H9 (cell line): ENCODE data around the gene TLX2. TPM values are rescaled to one million over a fixed set of nuclear protein-coding genes. Genes with fewer than 3 reads are reported as not detected.

Experiments
- DNase-seq: peaks from one replicate; pipeline ENCODE4 v3.0.0-alpha.2; 2017
- H2AFZ ChIP-seq: one replicate; pipeline ENCODE4 v1.6.1; 2013; ENCODE audit warnings: mild to moderate bottlenecking, low read length, control low read depth, moderate library complexity
- H2AK5ac ChIP-seq: 2 replicates; pipeline ENCODE4 v1.6.1; 2013; ENCODE audit warnings: low read length, control low read depth, mixed read lengths; ENCODE audit not compliant: insufficient read length
- H2BK120ac ChIP-seq: one replicate; pipeline ENCODE4 v1.6.1; 2013; ENCODE audit warnings: low read depth, mild to moderate bottlenecking, low read length, control low read depth, inconsistent platforms; ENCODE audit not compliant: poor library complexity, severe bottlenecking
- H2BK12ac ChIP-seq: 2 replicates; pipeline ENCODE4 v1.6.1; 2013; ENCODE audit warnings: low read length, control low read depth, mixed read lengths, low read depth; ENCODE audit not compliant: insufficient read length
- H2BK15ac ChIP-seq: 2 replicates; pipeline ENCODE4 v1.6.1; 2013; ENCODE audit warnings: low read depth, low read length, control low read depth
- H2BK20ac ChIP-seq: one replicate; pipeline ENCODE4 v1.6.1; 2013; ENCODE audit warnings: low read depth, mild to moderate bottlenecking, low read length, control low read depth, inconsistent platforms; ENCODE audit not compliant: poor library complexity, severe bottlenecking
- H2BK5ac ChIP-seq: 2 replicates; pipeline ENCODE4 v1.6.1; 2013; ENCODE audit warnings: low read length, control low read depth, mixed read lengths; ENCODE audit not compliant: insufficient read length
- H3K14ac ChIP-seq: 2 replicates; pipeline ENCODE4 v1.6.1; 2013; ENCODE audit warnings: low read length, control low read depth; ENCODE audit not compliant: insufficient read depth
- H3K18ac ChIP-seq: 2 replicates; pipeline ENCODE4 v1.6.1; 2013; ENCODE audit warnings: low read depth, mild to moderate bottlenecking, mixed read lengths, low read length, control low read depth; ENCODE audit not compliant: insufficient read length
- H3K23ac ChIP-seq: 2 replicates; pipeline ENCODE4 v1.6.1; 2013; ENCODE audit warnings: low read length, control low read depth, mixed read lengths, low read depth; ENCODE audit not compliant: insufficient read length
- H3K23me2 ChIP-seq: 2 replicates; pipeline ENCODE4 v1.6.1; 2013; ENCODE audit warnings: low read depth, mild to moderate bottlenecking, mixed read lengths, low read length, control low read depth; ENCODE audit not compliant: insufficient read length, poor library complexity, severe bottlenecking
- H3K27ac ChIP-seq: 2 replicates; pipeline ENCODE4 v1.5.1; 2013; ENCODE audit warnings: low read length, control low read depth, mixed read lengths, low read depth; ENCODE audit not compliant: insufficient read length
- H3K27me3 ChIP-seq: 2 replicates; pipeline ENCODE4 v1.6.1; 2013; ENCODE audit warnings: low read length, control low read depth, inconsistent platforms; ENCODE audit not compliant: insufficient read depth
- H3K4ac ChIP-seq: 2 replicates; pipeline ENCODE4 v1.6.1; 2013; ENCODE audit warnings: low read depth, mild to moderate bottlenecking, control low read depth, inconsistent platforms, low read length, moderate library complexity
- H3K4me1 ChIP-seq: 2 replicates; pipeline ENCODE4 v1.6.1; 2013; ENCODE audit warnings: low read length, control low read depth, inconsistent platforms; ENCODE audit not compliant: insufficient read depth
- H3K4me2 ChIP-seq: 2 replicates; pipeline ENCODE4 v1.6.1; 2013; ENCODE audit warnings: low read length, control low read depth, mixed read lengths; ENCODE audit not compliant: insufficient read length, insufficient read depth
- H3K56ac ChIP-seq: 2 replicates; pipeline ENCODE4 v1.6.1; 2013; ENCODE audit warnings: low read depth, mild to moderate bottlenecking, mixed read lengths, low read length, control low read depth; ENCODE audit not compliant: insufficient read length
- H3K79me1 ChIP-seq: 2 replicates; pipeline ENCODE4 v1.6.1; 2013; ENCODE audit warnings: low read depth, mild to moderate bottlenecking, moderate library complexity, low read length, control low read depth, inconsistent platforms; ENCODE audit not compliant: insufficient read depth, poor library complexity, severe bottlenecking
- H3K79me2 ChIP-seq: 2 replicates; pipeline ENCODE4 v1.6.1; 2013; ENCODE audit warnings: low read length, control low read depth, inconsistent platforms; ENCODE audit not compliant: insufficient read depth
- H3K9ac ChIP-seq: 2 replicates; pipeline ENCODE4 v1.6.1; 2013; ENCODE audit warnings: low read length, control low read depth, mixed read lengths; ENCODE audit not compliant: insufficient read length; ENCODE audit errors: extremely low read depth
- H3K9me3 ChIP-seq: one replicate; pipeline ENCODE4 v1.6.1; 2013; ENCODE audit warnings: low read depth, low read length, inconsistent platforms; ENCODE audit not compliant: control insufficient read depth
- H3T11ph ChIP-seq: one replicate; pipeline ENCODE4 v1.6.1; 2013; ENCODE audit warnings: mild to moderate bottlenecking, low read length, control low read depth, inconsistent platforms
- H4K20me1 ChIP-seq: one replicate; pipeline ENCODE4 v1.6.1; 2013; ENCODE audit not compliant: control insufficient read depth, insufficient read length, insufficient read depth
- H4K5ac ChIP-seq: 2 replicates; pipeline ENCODE4 v1.6.1; 2013; ENCODE audit warnings: low read depth, mild to moderate bottlenecking, mixed read lengths, low read length, control low read depth; ENCODE audit not compliant: insufficient read length
- H4K8ac ChIP-seq: replicated peaks from 2 replicates; pipeline ENCODE4 v1.6.1; 2013; ENCODE audit warnings: low read length, control low read depth, mixed read lengths, low read depth; ENCODE audit not compliant: insufficient read length
- H4K91ac ChIP-seq: 2 replicates; pipeline ENCODE4 v1.6.1; 2013; ENCODE audit warnings: low read depth, mild to moderate bottlenecking, moderate library complexity, mixed read lengths, low read length, control low read depth; ENCODE audit not compliant: insufficient read length
- H3K27ac Mint-ChIP-seq, 3 experiments: 2 replicates in 2 of 3; 3 replicates in 1 of 3; pipeline ENCODE4 v1.8.0; 2020 to 2021; ENCODE audit warnings: mixed read lengths in 3 of 3, mild to moderate bottlenecking in 1 of 3, moderate library complexity in 1 of 3
- H3K27me3 Mint-ChIP-seq: 2 replicates; pipeline ENCODE4 v1.8.0; 2021; ENCODE audit warnings: low read depth, mild to moderate bottlenecking, moderate library complexity, mixed read lengths
- H3K36me3 Mint-ChIP-seq, 3 experiments: 2 replicates in 2 of 3; 3 replicates in 1 of 3; pipeline ENCODE4 v1.8.0; 2020 to 2021; ENCODE audit warnings: low read depth in 3 of 3, mixed read lengths in 3 of 3; ENCODE audit not compliant: insufficient read depth in 1 of 3
- H3K4me1 Mint-ChIP-seq, 2 experiments: 2 replicates each; pipeline ENCODE4 v1.8.0; 2020; ENCODE audit warnings: mixed read lengths in 2 of 2
- H3K4me3 Mint-ChIP-seq, 2 experiments: 2 replicates in 1 of 2; 3 replicates in 1 of 2; pipeline ENCODE4 v1.8.0; 2020 to 2021; ENCODE audit warnings: mild to moderate bottlenecking in 2 of 2, mixed read lengths in 2 of 2, moderate library complexity in 1 of 2
- H3K9me3 Mint-ChIP-seq, 2 experiments: 2 replicates in 1 of 2; 3 replicates in 1 of 2; pipeline ENCODE4 v1.8.0; 2020; ENCODE audit warnings: mild to moderate bottlenecking in 2 of 2, mixed read lengths in 2 of 2, moderate library complexity in 1 of 2
- WGBS: extraction: QIAGEN DNeasy Blood & Tissue Kit; methylation state at CpG from one replicate; pipeline ENCODE4 v1.1.7; 2013; ENCODE audit warnings: missing lambda C conversion rate, low lambda C conversion rate, mixed read lengths; ENCODE audit not compliant: insufficient read length; ENCODE audit errors: extremely low coverage; 5-methylcytosine and 5-hydroxymethylcytosine counted together
- total RNA-seq: library from RNA; stranded (reverse); gene quantifications from 2 replicates; pipeline ENCODE4 v1.2.1, GENCODE V29; 2021
- TF ChIP-seq, protein P1 (sequence below): fragments of 200-600 bp; sonication (generic); conservative IDR thresholded peaks from 3 replicates; pipeline ENCODE4 v1.8.0; 2021; ENCODE audit warnings: antibody characterized with exemption, mild to moderate bottlenecking

Gene TLX2
- total RNA-seq, 1 experiment from 2014 or later: 0.20 TPM

DNA sequence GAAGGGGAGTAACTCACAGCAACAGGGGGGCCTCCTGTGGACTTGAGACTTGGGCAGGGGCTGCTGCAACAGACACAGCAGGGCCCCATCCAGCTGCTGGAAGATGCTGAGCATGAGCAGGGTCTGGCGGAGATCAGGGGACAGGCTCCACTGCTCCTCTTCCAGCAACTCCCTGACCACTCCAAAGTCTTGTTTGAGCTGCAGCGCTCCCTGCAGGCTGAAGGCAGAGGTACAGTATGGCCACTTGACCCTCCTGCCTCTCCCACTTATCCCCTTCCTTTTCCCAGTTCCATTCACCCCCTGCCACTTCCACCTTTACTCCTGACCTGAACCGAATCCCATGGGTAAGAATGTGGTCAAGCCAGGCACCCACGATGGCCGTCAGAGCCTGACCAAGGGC, 39.4 kb upstream of the TLX2 start:
- H3K9me3 Mint-ChIP-seq: no peaks in the 10 kb centered on the region; a peak in 1 of 5 replicates
- Histone ChIP-seq H2AFZ (no peak overlapping the region), H3K9ac (no peak overlapping the region), H4K91ac (no peak overlapping the region), H3K4ac (no peak overlapping the region), H3K4me1 (no peaks in the 10 kb centered on the region), H2BK120ac (no peak overlapping the region), H3K23ac (no peak overlapping the region), H4K5ac (no peak overlapping the region), H3K14ac (no peak overlapping the region), H2AK5ac (no peak overlapping the region), H3K79me1 (no peaks in the 10 kb centered on the region), H4K20me1 (no peaks in the 10 kb centered on the region), H3K9me3 (no peaks in the 10 kb centered on the region), H3K56ac (no peak overlapping the region), H4K8ac (no peak overlapping the region), H3K4me2 (no peak overlapping the region), H3K27ac (no peak overlapping the region), H3K27me3 (no peaks in the 10 kb centered on the region), H2BK20ac (no peak overlapping the region), H2BK12ac (no peak overlapping the region), H3T11ph (no peak overlapping the region), H3K18ac (no peak overlapping the region), H2BK5ac (no peak overlapping the region), H3K79me2 (no peaks in the 10 kb centered on the region), H3K23me2 (peaks cover 8% of the 10 kb centered on the region), H2BK15ac (no peak overlapping the region)
- peaks cover 13 to 35% (median 23%) of the 10 kb centered on the region in 3 experiments for H3K36me3 Mint-ChIP-seq
- peaks cover 11 to 12% of the 10 kb centered on the region in 2 experiments for H3K4me1 Mint-ChIP-seq
- peaks cover 3% of the 10 kb centered on the region for H3K27me3 Mint-ChIP-seq
- WGBS: no CpG with 5 or more reads among the region's 5 CpGs
- DNase-seq: peak; percentile 63
- peak overlapping the region in 1 of 2 experiments; percentile 23; a peak in 1 of 5 replicates for H3K4me3 Mint-ChIP-seq
- H3K27ac Mint-ChIP-seq: no peak overlapping the region
- TF ChIP-seq, protein P1, sequence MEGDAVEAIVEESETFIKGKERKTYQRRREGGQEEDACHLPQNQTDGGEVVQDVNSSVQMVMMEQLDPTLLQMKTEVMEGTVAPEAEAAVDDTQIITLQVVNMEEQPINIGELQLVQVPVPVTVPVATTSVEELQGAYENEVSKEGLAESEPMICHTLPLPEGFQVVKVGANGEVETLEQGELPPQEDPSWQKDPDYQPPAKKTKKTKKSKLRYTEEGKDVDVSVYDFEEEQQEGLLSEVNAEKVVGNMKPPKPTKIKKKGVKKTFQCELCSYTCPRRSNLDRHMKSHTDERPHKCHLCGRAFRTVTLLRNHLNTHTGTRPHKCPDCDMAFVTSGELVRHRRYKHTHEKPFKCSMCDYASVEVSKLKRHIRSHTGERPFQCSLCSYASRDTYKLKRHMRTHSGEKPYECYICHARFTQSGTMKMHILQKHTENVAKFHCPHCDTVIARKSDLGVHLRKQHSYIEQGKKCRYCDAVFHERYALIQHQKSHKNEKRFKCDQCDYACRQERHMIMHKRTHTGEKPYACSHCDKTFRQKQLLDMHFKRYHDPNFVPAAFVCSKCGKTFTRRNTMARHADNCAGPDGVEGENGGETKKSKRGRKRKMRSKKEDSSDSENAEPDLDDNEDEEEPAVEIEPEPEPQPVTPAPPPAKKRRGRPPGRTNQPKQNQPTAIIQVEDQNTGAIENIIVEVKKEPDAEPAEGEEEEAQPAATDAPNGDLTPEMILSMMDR: peak; percentile 59
